Measurements from ENCODE around the gene PCAT6.

Gene PCAT6

DNA sequence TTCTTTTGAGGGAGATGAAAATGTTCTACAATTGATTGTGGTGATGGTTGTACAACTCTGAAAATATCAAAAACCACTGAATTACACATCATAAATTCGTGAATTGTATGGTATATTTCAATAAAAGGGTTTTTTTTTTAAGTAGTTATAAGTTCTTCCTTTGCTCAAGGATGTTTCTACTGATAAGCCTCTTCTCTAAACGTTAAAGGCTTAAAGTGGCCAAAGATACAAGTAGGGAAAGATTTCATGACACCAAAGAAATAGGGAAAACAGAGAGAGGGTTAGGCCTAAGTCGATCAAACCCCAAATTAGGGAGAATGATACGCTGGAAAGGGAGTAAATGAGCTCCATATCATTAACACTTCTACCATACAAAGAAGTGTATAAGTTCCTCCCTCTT, 6.6 kb upstream of the PCAT6 start:
- H3K4me3 ChIP-seq (ENCODE audit: low read depth, low read length): no peak overlapping the region
- ChIA-PET CTCF (interaction anchor here (1.2 kb wide), 1 partner anchor 13 kb away, joined by 3 read pairs; no protein-coding TSS in a partner anchor), POLR2A (interaction anchor here (0.8 kb wide), 1 partner anchor 8 kb away, joined by 3 read pairs; no protein-coding TSS in a partner anchor)
- TF ChIP-seq, protein P1, sequence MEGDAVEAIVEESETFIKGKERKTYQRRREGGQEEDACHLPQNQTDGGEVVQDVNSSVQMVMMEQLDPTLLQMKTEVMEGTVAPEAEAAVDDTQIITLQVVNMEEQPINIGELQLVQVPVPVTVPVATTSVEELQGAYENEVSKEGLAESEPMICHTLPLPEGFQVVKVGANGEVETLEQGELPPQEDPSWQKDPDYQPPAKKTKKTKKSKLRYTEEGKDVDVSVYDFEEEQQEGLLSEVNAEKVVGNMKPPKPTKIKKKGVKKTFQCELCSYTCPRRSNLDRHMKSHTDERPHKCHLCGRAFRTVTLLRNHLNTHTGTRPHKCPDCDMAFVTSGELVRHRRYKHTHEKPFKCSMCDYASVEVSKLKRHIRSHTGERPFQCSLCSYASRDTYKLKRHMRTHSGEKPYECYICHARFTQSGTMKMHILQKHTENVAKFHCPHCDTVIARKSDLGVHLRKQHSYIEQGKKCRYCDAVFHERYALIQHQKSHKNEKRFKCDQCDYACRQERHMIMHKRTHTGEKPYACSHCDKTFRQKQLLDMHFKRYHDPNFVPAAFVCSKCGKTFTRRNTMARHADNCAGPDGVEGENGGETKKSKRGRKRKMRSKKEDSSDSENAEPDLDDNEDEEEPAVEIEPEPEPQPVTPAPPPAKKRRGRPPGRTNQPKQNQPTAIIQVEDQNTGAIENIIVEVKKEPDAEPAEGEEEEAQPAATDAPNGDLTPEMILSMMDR (IDR thresholded peaks at IDR 0.05; ENCODE audit: insufficient read depth, low read length, missing control alignments): no peak
- DNase-seq (ENCODE audit: low read depth, low spot score): no peak

DNA sequence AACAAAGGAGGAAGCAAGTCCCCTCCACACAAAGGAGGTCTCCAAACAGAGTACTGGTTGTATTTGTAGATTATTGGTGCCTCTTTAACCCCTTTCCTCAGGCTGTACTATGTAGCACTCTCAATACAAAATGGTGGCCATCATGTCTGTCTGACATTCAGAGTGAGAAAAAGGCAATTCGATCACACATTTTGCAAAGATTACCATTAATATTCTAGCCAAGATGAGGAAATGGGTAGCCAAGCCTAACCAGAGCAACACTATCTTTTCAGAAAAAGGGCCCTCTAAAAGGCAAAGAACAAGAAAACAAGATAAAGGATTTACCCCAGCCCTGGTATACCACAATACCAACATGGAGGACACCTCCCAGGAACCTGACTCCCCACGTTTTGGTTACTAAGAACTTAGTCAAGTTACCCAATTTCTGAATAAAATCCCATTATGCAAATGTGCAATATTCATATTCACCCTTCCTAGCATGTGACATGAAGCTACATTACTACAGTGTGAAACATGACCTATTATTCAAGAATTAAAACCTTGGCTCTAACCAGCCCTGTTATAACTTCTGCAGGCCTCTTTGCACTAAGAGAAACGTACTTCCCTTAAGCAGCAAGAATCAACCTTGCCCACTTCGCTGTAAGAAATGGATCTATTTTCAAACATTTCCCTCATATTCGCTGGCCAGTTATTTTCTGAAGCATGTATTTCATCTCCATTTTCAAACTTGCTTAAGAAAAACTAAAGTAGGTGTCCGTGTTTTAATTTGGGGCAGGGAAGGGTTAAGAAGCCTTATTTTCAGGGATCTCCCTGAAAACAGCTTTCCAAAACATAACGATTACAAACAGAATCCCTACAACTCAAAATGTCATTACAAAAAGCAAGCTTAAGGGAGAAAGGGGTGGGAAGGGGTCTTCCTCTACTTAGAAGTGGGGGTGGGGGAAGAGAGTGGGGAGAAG, 4.6 kb upstream of the PCAT6 start:
- TF ChIP-seq, protein P1 (IDR thresholded peaks at IDR 0.05; ENCODE audit: insufficient read depth, low read length, missing control alignments): no peak
- ChIA-PET POLR2A (interaction anchor here (0.5 kb wide), 1 partner anchor 82 kb away, joined by 3 read pairs; no protein-coding TSS in a partner anchor), CTCF (interaction anchor here (1.0 kb wide), 1 partner anchor 86 kb away, joined by 5 read pairs; no protein-coding TSS in a partner anchor)
- H3K4me3 ChIP-seq (ENCODE audit: low read depth, low read length): peak overlapping the region; percentile 90
- no peak for DNase-seq (ENCODE audit: low read depth, low spot score)

DNA sequence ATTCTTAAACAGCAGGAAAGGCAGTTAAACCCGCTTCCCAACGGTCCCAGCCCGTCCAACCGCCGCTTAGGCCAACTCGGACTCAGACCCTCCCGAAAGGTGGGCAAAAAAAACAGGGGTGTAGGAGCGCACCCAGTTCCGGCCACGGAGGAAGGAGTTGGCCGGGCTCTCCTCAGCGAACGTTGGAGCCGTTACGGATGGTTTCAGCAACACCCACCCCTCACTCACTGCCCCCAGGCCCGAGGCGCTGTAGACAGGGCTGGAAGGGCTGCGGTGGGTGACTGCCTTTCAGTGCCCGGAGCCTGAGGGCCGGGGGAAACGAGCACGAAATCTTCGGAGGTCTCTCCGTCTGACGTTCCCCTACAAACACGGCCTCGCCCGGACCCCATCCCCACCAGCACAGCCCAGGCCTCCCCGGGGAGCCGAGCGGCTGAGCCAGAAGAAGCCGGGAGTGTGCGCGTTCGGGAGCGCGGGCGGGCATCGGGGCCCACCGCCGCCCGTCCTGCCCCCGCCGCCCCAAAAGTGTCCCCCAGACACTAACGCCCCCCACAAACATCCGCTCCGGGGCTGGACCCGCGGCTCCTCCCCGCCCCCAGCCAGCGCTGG, 3.8 kb upstream of the PCAT6 start:
- ChIA-PET CTCF (no interaction called here), POLR2A (no interaction called here)
- DNase-seq (ENCODE audit: low read depth, low spot score): no peak
- peak overlapping the region; percentile 90 for H3K4me3 ChIP-seq (ENCODE audit: low read depth, low read length)
- TF ChIP-seq, protein P1 (IDR thresholded peaks at IDR 0.05; ENCODE audit: insufficient read depth, low read length, missing control alignments): no peak

DNA sequence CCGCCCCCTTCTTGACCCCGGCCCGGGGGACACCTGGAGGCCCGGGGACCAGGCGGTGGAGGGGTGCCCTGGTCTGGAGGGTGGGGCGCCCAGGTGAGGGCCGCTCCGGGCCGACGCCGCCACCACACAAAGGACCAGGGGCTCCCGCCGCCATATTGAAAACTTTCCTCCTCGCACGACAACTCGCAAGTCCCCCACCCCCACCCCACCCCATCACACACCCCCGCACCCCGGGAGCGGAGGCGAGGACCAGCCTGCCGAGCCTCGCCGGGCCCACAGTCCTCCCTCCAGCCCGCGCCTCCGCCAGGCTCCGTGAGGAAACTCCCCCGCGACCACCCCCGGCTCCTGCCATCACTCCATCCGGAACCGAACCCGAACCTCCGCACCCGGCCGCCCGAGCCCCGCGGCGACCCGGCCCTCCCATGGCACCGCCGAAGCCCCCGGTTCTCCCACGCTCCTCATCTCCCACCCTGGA, 3.3 kb upstream of the PCAT6 start:
- CTCF ChIA-PET: no interaction called here
- TF ChIP-seq, protein P1 (IDR thresholded peaks at IDR 0.05; ENCODE audit: insufficient read depth, low read length, missing control alignments): no peak
- peak overlapping the region; percentile 90 for H3K4me3 ChIP-seq (ENCODE audit: low read depth, low read length)
- no peak for DNase-seq (ENCODE audit: low read depth, low spot score)
- POLR2A ChIA-PET: interaction anchor here (0.6 to 0.7 kb wide), 2 partner anchors 38 to 74 kb away, joined by 3 to 4 read pairs; no protein-coding TSS in a partner anchor

DNA sequence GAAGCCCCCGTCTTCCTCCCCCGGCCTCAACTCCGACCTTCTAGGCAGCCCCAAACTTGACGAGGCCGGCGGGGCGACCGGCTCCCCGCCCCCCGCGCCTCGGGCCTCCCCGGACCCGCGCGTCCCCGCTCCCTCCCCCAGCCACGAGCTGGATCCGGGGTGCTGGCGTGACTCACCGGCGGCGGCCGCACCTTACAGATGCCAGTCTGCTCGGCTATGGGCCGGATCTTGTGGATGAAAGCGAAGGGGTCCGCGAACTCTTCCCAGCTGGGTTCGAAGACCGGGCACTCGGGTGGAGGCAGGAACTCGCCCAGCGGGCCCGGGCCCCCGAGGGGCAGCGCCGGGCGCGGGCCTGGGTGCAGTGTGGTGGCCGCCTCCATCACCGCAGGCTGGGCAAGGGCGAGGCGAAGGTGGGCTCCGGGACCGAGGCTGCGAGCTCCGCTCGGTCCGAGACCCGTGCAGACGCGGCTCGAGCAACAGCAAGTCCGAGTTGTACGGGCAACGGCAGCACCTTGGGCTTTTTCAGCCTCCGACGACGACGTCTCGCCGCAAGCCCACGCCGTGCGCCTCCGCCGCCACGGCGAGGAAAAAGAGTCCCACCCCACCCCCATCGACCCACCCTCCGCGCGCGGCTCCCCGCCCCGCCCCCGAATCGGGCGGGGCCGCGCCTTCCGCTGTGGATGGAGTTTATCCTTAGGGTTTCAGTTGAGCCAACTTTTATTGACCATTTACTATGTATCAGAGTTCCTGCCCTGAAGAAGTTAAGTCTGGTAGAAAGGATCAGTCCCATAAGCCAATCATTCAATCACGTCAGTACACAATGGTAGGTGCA, 2.6 kb upstream of the PCAT6 start, which contains the start of gene KDM5B:
TSS of gene KDM5B (minus strand) at position 496 of the 832 bp plus-strand sequence. CDS start at position 380, 116 bp downstream.
- no peak for DNase-seq (ENCODE audit: low read depth, low spot score)
- H3K4me3 ChIP-seq (ENCODE audit: low read depth, low read length): peak within 1 kb of the TSS; percentile 90
- ChIA-PET POLR2A (interaction anchor here (0.6 to 0.7 kb wide), 2 partner anchors 37 to 75 kb away, joined by 3 to 4 read pairs; no protein-coding TSS in a partner anchor), CTCF (no interaction called here)
- TF ChIP-seq, protein P1 (IDR thresholded peaks at IDR 0.05; ENCODE audit: insufficient read depth, low read length, missing control alignments): no peak
